Activated T-helper 1 cell treated with Interleukin-2 at 50 U/mL for 16 hours (primary cell): Measurements from ENCODE around the gene CRB3.
"Not testable (repeated sequence)": the region's sequence is repeated elsewhere in the genome, so short reads cannot be mapped to it uniquely, and the experiment has no call there.

Source experiments
- DNase-seq: peaks from one replicate; pipeline ENCODE4 v3.0.0-alpha.2; 2020; ENCODE audit warnings: low read depth

The CRB3 gene

GRCh38 chr19:6494438-6495036, 30.5 kb downstream of the CRB3 start:
- no peak for DNase-seq

DNA sequence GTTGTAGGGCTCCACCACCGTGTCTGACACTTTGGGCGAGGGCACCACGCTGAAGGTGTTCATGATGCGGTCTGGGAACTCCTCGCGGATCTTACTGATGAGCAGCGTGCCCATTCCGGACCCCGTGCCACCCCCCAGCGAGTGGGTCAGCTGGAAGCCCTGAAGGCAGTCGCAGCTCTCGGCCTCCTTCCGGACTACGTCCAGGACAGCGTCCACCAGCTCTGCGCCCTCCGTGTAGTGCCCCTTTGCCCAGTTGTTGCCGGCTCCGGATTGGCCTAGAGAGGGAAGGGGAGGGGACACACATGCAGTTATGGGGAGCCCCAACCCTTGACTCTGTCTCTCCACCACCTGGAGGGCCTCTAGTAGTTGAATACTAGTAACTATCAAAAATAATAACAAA, 31.9 kb downstream of the CRB3 start:
- no peak for DNase-seq

DNA sequence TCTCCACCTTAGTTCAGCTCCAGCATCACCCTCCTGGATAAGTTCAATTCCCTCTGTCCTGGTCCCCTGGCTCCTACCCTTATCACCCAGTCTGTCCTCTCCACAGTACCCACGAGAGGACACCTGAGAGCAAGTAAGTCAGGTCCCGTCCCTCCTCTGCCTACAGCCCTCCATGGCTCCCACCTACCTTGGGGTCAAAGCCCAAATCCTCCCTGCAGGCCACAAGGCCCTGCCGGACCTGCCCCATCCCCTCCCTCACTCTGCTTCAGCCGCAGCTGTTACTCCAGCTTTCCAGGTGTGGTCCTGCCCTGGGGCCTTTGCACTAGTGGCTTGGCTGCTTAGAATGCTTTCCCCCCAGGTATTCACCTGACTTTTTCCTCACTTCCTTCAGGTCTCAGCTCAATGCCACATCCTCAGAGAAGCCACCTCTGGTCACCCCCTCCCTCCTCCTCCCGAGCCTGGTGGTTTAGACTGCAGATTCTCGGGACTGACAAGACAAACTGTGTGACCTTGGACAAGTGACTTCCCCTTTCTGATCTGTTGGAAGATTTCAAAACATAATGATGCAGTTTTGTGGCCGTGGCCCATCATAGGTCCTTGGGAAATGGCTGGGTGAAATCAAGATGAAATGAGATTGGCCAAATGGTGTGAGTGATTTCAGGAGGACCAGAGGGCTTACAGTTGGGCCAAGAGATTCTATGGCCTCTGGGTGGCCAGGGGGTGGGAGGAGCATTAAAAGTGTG, 34.4 kb downstream of the CRB3 start:
- no peak for DNase-seq

DNA sequence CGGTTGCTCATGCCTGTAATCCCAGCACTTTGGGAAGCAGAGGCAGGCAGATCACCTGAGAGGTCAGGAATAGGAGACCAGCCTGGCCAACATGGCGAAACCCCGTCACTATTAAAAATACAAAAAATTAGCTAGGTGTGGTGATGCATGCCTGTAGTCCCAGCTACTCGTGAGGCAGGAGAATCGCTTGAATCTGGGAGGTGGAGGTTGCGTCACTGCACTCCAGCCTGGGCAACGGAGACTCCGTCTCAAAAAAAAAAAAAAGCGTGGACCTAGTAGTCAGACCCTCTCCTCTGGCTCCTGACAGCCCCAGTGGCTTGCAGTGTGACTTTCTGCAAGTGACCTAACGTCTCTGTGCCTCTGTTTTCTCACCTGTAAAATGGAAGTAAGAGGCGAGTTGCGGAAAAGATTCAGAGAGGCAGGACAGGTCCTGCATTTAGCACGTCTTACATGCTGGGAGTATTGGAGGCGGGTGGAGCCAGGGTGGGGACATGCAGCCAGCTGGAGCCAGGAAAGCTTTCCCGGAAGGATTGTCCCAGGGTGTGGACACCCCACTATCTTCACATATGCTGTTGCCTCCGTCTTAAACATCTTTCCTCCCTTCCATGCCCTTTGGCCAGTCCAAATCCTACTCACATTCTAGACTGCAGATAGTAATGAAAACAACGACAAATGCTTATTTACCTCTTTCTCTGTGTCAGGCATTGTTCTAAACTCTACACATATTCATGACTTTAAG, 35.1 kb downstream of the CRB3 start:
- DNase-seq = no peak

DNA sequence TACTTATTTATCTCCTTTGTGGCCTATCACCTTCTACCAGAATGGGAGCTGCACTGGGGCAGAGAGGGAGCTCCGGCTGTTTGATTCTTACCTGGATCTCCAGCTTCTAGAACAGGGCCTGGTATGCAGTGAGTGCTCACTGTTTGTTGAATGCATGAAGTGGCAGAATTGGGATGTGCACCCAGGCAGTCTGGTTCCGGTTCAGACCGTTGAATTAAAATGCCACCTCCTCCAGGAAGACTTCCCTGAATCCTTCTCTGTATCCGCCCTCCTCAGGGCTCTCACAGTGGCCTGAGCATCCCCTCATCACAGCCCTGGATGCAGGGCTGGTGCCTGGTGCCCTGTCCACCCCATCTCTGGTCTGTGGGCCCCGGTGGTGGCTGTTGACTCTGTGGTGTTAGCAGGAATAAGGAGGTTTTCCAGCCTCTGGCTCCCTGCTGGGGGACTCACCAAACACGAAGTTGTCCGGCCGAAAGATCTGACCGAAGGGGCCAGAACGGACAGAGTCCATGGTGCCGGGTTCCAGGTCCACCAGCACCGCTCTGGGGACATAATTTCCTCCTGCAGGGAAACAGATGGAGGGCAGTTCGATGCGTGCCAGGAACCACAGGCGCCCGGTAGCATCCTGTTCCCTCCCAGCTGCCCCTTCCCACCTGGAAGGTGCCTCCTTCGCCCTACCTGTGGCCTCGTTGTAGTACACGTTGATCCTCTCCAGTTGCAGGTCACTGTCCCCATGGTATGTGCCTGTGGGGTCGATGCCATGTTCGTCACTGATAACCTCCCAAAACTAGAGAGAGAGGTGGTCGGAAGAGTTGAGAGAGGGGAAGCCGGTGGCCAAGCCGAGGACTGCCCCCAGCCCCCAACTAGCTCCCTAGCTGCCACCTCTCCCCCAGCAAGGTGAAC, 37.0 kb downstream of the CRB3 start:
- no peak for DNase-seq

DNA sequence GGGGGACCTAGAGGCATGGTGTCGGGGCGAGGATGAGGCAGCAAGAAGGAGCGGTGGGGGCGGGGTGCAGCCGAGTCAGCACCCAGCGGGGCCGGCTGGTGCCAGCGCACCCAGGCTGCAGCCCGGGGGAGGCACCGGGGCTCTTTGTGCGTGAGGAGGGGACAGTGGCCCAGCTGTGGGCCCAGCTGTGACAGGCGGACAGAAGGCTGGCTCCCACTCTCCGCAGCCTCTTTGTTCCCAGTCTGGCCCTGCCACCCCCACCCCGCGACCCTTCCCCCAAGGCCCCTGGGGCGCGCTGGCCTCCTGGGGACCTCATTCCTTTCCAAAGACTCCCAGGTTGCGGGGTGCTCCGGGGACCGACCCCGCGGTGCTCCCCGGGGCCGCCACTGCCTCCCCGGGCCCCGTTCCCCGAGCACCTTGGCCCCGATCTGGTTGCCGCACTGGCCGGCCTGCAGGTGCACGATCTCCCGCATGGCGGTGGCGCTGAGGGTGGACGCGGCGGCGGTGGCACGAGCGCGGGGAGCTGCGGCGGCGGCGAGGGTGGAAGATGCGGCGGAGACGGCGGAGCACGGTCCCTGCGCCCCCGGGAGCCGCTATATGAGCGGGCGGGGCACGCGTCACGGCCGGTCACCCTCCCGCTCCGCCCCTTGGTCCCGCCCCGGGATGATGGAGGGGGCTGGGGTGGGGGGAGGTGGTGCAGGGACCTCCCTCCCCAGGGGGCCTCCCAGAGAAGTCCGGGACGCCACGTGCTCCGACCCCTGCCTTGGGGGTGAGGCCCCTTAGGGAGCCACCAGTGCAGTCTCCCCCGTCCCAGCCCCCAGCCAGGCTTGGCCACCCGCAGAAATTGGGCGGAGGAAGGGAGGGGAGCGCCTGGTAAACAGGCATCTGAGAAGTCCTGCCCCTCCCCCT, 37.9 kb downstream of the CRB3 start, which contains the start of gene TUBB4A:
TSS of gene TUBB4A (minus strand) at position 570 of the 909 bp plus-strand sequence. CDS start at position 473, 97 bp downstream.
- DNase-seq = no peak

GRCh38 chr19:6503407-6504201, 39.5 kb downstream of the CRB3 start:
- DNase-seq = no peak

DNA sequence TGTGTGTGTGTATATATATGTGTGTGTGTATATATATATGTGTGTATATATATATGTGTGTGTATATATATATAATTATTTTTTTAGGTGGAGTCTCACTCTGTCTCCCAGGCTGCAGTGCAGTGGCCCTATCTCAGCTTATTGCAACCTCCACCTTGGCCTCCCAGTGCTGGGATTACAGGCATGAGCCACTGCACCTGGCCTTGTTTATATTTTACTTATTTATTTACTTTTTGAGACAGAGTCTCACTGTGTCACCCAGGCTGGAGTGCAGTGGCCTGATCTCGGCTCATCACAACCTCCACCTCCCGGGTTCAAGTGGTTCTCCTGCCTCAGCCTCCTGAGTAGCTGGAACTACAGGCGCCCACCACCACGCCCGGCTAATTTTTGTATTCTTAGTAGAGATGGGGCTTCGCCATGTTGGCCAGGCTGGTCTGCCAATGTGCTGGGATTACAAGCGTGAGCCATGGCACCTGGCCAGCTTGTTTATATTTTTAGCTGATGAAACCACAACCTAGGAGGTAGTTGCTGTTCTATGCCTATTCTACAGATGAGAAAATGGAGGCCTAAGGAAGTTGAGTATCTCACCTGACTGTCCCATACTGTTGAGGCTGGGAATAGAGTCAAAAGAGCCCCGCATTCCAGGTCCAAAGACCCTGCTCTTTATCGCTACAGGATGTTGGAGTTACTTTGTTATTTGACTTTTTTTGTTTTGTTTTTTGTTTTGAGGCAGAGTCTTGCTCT, 44.1 kb downstream of the CRB3 start:
- not testable (repeated sequence) for DNase-seq

DNA sequence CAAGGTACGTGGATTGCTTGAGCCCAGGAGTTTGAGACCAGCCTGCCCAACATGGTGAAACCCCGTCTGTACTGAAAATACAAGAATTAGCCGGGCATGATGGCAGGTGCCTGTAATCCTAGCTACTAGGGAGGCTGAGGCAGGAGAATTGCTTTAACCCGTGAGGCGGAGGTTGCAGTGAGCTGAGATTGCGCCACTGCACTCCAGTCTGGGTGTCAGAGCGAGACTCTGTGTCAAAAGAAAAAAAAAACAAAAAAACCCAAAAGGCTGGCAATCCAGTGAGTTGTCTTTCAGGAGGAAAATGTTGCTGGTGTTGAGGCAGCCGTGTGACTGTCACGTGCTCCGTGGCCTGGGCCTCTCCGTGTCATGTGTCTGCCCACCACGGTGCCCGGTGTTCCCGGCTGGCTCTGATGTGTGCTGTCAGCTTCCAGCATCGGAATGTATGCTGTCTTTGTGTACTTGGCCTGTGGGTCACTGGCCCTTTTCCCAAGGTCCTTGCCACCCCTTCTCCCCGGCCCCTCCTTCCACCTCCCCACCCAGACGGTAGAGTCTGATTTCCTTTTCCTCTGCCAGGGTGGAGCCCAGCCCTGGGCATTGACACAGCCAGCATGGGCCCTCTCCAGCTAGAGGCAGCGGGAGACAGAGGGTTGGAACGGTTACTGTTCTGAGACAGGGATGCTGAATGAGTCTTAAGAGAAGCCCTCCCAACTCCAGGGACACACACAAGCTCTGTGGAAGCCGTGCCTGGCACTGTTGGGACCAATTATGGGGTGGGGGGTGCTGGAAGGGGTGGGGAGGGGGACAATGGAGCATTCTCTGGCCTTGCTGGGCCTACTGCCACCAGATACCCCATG, 45.3 kb downstream of the CRB3 start:
- DNase-seq = no peak

DNA sequence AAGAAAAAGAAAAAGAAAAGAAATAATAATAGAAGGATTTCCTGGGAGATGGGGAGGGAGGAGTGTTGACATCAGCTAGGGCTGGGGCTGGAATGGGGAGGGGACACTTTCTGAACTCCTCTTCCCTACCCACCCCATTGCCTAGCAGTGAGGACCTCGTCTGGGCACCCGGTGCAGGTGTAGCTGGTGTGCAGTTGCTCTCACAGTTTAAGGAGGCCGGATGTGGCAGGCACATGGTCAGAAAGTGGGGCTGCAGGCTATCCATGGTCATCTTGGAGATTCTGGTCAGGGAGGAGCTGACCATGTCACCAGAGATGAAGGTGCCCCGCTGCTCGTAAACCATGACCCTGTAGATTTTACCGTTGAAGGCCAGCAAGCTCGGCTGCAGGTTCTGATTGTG, 46.5 kb downstream of the CRB3 start:
- DNase-seq = no peak

DNA sequence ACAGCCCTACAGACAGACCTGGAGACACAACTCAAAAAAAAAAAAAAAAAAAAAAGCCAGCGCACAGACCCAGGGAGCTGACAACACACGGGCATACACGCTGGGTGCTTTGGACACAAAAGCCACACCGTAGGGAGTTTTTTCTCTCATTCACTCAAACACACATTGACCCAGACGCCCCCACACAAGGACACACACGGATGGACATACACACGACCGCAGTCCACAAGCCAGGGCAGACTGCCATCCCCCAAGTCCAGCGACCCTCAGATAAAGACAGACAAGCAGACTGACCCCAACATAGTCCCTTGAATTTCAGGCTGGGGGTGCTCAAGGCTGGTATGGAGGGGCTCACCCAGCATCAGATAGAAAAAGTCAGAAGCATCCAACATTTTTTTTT, 50.0 kb downstream of the CRB3 start:
- no peak for DNase-seq

DNA sequence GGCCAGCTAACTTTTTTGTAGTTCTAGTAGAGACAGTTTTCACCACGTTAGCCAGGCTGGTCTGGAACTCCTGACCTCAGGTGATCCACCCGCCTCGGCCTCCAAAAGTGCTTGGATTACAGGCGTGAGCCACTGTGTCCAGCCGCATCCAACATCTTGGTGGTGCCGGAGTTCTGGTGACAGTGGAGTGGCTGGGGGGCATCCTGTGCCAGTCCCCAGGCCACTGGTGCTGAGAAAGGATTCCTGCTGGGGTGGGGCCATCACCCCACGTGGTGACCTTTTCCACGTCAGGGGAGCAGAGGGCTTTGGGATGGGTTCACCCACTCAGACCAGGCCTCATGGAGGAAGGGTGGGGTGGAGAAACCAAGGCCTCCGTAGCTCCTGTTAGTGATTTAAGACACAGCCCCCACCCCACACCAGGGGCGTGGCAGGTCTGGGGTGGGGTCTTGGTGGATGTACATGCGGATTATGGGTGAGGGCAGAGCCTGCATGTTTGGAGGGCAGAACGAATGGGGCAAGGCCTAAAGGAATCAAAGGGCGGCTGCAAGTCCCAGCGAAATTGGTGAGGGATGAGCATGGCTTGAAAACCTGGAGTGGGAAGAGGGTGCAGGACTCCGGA, 51.0 kb downstream of the CRB3 start:
- no peak for DNase-seq

DNA sequence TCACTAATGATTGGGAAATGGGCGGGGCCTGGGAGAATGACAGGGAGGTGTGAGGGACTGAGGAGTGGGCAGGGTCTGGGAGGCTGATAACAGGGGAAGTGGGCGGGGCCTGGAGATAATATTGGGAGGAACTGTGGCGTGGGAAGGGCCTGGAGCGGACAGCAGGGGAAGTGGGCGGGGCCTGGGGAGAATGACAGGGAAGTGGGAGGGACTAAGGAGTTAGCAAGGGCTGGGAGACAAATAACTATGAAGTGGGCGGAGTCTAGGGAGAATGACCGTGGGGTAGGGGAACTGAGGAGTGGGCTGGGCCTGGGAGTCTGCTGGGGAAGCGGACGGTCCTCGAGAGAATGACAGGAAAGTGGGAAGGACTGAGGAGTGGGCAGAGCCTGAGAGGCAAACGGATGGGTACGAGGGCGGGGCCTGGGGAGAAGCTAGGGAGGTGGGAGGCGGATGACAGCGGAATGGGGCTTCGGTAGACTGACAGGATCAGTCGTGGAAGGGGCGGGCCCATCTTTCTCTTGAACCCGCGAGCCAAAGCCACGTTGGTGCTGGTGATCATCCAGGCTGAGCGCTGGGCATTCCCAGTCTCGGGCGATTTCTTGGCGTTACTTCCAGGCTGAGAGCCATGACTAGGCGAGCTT, 52.1 kb downstream of the CRB3 start:
- peak; percentile 37 for DNase-seq
